ENCODE results near the gene SNX10.

The SNX10 gene

DNA sequence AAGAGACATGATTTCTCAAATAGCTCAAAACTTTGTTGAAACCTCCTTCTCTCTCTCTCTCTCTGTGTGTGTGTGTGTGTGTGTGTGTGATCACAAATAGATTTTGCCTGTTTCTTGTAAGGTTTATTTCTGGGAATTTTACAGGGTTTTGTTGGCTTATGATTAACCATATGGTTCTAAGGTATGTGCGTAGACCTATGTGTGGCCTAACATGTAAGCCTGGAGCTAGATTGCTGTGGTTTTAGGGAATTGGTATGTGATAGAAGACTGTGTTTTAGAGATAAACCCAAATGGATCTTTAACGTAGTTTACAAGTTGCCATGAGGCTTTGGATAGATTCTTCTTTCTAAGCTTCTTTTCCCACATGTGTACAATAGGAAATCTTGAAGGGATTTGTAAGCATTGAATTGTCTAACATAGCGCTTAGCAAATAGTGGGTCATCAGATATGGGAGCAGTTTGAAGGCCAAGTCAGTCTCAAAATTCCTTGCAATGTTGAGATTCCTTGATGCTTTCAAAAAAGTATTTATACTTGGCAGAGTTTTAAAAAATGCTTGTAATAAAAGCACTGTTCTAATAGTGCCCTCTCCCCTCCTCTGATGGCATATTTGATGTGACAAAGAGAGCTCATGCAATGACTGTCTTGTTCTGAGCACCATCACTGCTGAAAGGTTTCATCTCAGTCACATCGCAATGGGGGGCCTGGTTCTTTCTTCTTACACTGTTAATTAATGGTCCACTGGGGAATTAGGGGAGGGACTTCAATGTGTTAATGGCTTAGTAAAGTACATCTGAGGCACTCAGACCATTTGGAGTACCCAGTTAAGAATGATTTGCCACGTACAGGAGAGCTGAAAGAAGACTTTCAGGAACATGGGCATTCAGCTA is 118.2 kb downstream of the SNX10 start:
- no peak for DNase-seq

- DNase-seq, result peak; percentile 89
Observed at GRCh38 chr7:26413007-26413691, 121.5 kb downstream of the SNX10 start.

DNA sequence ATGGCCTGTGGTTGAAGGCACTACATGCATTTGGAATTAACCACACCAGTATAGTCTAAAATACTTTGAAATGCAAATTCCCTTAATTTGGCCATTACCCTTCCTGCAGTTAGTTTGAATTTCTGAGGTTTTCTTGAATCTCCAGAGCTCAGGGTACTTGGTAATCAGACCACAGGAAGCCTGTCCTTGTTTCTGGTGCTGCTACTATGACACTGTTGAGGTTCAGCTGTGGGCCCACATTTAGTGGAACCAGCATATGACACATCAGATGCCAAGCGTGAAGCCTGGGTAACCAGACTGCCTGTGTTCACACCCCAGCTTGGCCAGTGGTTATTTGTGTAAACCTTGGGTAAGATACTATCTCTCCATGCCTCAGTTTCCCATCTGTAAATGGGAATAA is 124.3 kb downstream of the SNX10 start:
- DNase-seq, result no peak

DNA sequence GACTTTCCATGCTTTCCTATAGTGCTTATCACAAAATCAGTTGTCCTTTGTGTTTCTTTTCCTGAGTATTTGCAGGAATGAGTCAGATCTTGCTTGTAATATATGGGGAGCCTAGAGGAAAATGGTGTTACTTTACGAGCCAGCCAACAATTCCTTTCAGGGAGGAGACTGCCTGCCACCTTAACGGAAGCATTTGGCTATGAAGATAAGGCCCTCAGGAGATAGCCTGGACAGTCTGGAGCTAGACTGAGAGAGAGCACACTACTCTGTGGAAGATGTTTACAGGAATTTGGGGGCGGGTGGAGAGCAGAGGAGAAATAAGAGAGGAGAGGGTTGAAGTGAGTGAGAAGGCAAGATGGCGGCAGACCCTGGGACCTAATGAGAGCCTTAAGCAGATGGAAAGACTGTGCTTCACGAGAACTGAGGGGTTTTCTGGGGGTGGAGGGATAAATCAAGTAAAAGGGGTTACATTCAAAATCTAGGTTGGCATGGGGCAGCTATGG is 126.3 kb downstream of the SNX10 start:
- no peak for DNase-seq

DNA sequence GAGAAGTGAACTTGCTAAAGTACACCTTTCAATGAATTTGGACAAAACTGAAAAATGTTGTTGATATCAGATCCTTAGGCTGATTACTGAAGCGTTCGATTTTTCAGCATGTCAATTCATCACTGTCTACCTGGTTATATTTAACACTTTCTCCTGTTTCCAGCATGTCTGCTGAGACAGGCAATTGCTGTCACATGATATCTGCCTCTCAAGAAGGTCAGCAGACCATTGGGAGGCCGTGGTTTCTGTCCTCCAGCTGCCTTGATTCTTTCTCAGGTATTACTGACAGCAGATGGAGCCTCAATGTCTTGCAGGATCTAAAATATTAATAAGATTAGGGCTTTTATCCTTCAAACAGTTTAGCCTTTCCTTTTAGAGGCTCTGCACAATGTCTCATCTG is 127.5 kb downstream of the SNX10 start:
- DNase-seq, result no peak

DNA sequence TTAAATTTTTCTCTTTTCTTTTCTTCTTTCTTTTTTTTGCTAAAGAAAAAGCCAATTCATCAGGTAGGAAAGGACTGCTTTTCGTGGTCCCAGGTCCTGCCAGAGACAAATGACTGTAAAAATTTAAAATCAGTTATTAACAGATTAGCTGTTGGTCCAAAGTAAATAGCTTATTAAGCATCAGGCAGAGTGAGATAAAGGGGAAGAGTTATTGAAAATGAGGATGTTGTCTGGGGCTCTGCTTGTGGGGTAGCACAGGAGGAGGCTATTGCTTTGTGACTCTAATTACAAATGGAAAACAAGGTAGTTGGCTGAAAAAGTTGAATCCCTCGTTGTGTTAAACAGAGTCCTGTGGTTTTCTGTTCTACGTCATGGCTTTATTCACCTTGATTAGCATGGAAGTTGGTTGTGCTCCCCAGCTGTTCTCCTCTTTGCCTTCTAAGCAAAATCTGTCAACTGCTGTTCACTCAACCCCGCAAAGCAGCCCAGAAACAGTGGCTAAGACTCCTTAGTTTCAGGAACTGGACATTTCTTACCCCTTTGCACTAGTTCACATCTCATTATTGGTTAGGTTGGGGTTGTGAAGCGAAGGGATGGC is 128.9 kb downstream of the SNX10 start:
- DNase-seq, result no peak

GRCh38 chr7:26422761-26423160 is 131.1 kb downstream of the SNX10 start:
- no peak for DNase-seq

- DNase-seq, result no peak
Observed at GRCh38 chr7:26423436-26423835, 131.8 kb downstream of the SNX10 start.
